Embryonic facial prominence (tissue), 1 donor: ENCODE measurements around the gene SUMO2.
"Not testable (repeated sequence)": the region's sequence is repeated elsewhere in the genome, so short reads cannot be mapped to it uniquely, and the experiment has no call there.

Experiments
- DNase-seq: peaks from one replicate; pipeline ENCODE4 v3.0.0-alpha.2; 2016; ENCODE audit errors: extremely low spot score

Gene SUMO2

GRCh38 chr17:75144816-75145512 lies 37.8 kb downstream of the SUMO2 start:
- DNase-seq: no peak

GRCh38 chr17:75142236-75142971 lies 40.4 kb downstream of the SUMO2 start:
- DNase-seq: no peak

GRCh38 chr17:75138519-75138918 lies 44.2 kb downstream of the SUMO2 start:
- DNase-seq: no peak

- DNase-seq: not testable (repeated sequence)
Measured at GRCh38 chr17:75137762-75138161, 45.0 kb downstream of the SUMO2 start.

DNA sequence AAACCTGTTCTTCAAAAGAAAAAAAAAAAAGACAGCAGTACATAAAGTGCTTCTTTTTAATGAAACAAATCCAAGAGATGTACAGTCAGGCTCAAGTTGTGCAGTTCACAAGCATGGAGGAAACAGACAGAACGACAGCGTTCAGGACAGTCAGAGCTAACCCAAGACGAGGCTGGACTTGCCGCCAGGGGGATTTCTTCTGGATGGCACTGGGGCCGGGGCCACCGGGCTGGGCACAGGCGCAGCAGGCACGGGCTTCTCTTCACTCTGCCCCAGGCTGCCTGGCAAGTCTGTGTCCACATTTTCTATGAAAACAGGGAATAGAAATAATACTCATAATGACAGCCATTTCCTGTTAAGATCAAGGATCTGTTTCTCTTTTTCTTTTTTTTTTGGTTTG lies 46.8 kb downstream of the SUMO2 start:
- DNase-seq: no peak

GRCh38 chr17:75135452-75135851 lies 47.3 kb downstream of the SUMO2 start:
- no peak for DNase-seq

GRCh38 chr17:75133607-75134347 lies 49.0 kb downstream of the SUMO2 start:
- not testable (repeated sequence) for DNase-seq

- no peak for DNase-seq
Measured at GRCh38 chr17:75133001-75133400, 49.8 kb downstream of the SUMO2 start.

GRCh38 chr17:75132018-75133000 lies 50.5 kb downstream of the SUMO2 start:
- not testable (repeated sequence) for DNase-seq

- peak; percentile 40 for DNase-seq
Measured at GRCh38 chr17:75131278-75132017, 51.3 kb downstream of the SUMO2 start, which contains the start of gene NT5C. Gene NT5C (minus strand): TSS chr17:75131742. CDS start chr17:75131707, 35 bp downstream.

GRCh38 chr17:75130632-75131277 lies 52.0 kb downstream of the SUMO2 start:
- peak; percentile 53 for DNase-seq

DNA sequence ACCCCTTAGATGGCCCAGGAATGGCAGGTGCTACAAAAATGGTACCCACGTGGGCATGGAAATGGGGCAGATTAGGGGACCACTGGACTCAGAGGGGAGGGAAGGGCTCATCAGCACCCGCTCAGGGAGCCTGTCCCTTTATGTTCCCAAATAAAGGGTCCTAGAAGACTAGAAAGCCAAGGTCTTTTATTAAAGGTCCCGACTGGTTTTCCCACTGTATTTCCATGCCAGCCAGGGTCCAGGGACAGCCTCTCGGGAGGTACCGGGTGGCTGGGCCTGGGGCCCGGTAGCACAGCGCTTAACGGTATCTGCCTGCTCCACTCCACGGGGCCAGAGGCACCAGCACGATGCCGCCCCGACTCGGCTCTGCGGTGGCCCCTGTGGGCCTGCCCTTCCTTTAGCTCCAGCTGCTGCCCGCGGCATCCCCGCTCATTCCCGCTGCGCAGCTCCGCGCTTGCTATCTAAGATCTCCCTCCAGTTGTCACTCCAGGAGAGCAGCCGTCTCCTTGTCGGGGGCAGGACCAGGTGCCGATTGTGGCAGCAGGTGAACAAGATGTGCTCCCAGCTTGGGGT lies 52.6 kb downstream of the SUMO2 start:
- DNase-seq: no peak

DNA sequence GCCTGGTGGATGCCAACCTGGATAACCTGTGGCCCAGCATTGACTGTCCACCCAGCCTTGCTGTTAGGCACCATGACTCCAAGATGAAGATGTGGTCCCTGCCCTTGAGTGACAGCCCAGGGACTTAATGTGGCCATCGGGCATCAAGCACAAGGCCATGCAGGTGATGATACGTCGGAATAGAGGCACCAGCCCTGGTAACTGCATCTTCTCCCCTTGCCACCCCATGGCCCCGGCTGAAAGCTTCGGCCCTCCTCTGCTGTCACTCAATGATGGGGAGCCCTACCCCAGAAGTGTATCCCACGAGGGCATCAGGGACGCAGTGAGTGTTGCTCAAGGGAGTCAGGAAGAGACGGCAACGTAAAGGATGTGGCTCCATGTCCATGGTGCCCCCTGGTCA lies 53.2 kb downstream of the SUMO2 start:
- DNase-seq: no peak

- no peak for DNase-seq
Measured at GRCh38 chr17:75128694-75129505, 53.9 kb downstream of the SUMO2 start.

DNA sequence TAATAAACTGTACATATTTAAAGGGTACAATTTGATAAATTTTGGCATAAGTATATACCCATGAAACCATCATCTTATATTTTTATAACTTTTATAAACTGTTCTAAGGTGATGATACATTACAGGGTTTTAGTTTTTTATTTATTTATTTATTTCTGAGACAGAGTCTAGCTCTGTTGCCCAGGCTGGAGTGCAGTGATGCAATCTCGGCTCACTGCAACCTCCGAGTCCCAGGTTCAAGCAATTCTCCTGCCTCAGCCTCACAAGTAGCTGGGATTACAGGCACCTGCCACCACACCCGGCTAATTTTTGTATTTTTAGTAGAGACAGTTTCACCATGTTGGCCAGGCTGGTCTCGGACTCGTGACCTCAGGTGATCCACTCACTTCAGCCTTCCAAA lies 54.8 kb downstream of the SUMO2 start:
- DNase-seq: not testable (repeated sequence)

GRCh38 chr17:75126954-75127353 lies 55.8 kb downstream of the SUMO2 start:
- DNase-seq: no peak

DNA sequence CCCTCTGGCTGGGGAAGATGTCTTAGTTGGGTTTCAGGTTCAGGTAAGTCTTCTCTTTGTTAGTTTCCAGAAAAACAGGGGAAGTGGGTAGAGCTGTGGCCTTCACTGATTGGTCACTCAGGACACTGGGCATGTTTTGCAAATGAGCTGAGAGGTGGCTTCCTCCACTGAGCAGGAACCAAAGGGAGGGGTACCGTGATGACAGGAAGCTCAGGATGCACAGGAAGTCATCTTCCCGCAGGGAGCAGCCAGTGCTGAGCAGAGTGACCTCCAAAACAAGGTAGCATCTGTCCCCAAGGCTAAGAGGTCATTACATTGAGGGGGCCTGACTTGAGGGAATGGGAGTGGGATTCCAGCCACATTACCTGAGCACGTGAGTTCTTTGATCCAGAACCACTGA lies 56.8 kb downstream of the SUMO2 start:
- no peak for DNase-seq

DNA sequence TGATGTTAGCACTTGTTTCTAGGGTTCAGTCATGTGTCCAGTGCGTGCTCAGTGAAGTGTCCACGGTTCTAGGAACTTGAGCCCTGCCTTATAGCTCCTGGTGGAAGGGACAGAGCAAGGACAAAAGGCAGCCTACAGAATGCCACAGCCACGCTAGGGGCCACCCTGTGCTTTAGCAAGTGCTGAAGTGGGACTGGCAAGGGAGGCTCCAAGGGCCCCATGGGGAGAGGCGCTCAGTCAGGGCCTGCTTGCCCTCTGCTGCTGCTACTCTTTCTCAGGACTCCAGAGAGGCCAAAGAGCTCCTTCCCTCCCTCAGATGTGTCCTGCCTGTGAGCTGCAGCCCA lies 58.0 kb downstream of the SUMO2 start:
- DNase-seq: no peak
